Thoracic aorta (tissue), 2 donors: ENCODE data around the gene PEA15. TPM values are rescaled to one million over a fixed set of nuclear protein-coding genes. Genes with fewer than 3 reads are reported as not detected.

Experiments used
- ATAC-seq: fragments of 150-250 bp; one replicate; pipeline ENCODE4 v1.8.0; 2017; ENCODE audit warnings: low read depth; ENCODE audit not compliant: insufficient number of reproducible peaks, low FRiP score
- DNase-seq: peaks from one replicate; pipeline ENCODE4 v3.0.0-alpha.2; 2020; ENCODE audit warnings: low spot score
- H3K27ac ChIP-seq, 2 donors: fragments of 200-600 bp; sonication (generic); 1 replicate in 1 of 2; 2 replicates in 1 of 2; pipeline ENCODE4 v1.5.1; 2016; ENCODE audit warnings: mild to moderate bottlenecking in 2 of 2, moderate library complexity in 2 of 2
- H3K27me3 ChIP-seq: fragments of 200-600 bp; sonication (generic); replicated peaks from 2 replicates; pipeline ENCODE4 v1.6.0; 2016; ENCODE audit warnings: mild to moderate bottlenecking; ENCODE audit not compliant: insufficient read depth
- H3K36me3 ChIP-seq: fragments of 200-600 bp; sonication (generic); one replicate; pipeline ENCODE4 v1.5.1; 2016
- H3K4me1 ChIP-seq, 2 donors: fragments of 200-600 bp; sonication (generic); 1 replicate in 1 of 2; 2 replicates in 1 of 2; pipeline versions ENCODE4 v1.5.1 to v1.6.0; 2016; ENCODE audit warnings: low read depth in 2 of 2, mild to moderate bottlenecking in 1 of 2; ENCODE audit not compliant: control insufficient read depth in 1 of 2
- H3K4me3 ChIP-seq: fragments of 200-600 bp; sonication (generic); 2 replicates; pipeline ENCODE4 v1.5.1; 2016; ENCODE audit warnings: mild to moderate bottlenecking
- H3K9me3 ChIP-seq: fragments of 200-600 bp; sonication (generic); 2 replicates; pipeline ENCODE4 v1.5.1; 2016
- total RNA-seq, 2 donors: library from RNA; depleted of rRNA; stranded (reverse); fragments of >200 nt; gene quantifications; one replicate each; pipeline versions ENCODE4 v1.1.0 to v1.2.3, GENCODE V29; 2016
- TF ChIP-seq, protein P1 (sequence below): fragments of 200-600 bp; sonication (generic); IDR thresholded peaks from one replicate; pipeline ENCODE4 v1.5.1; 2019; ENCODE audit warnings: antibody characterized with exemption

Gene PEA15
- total RNA-seq, 2 donors from 2014 or later = 131 to 194 TPM

DNA sequence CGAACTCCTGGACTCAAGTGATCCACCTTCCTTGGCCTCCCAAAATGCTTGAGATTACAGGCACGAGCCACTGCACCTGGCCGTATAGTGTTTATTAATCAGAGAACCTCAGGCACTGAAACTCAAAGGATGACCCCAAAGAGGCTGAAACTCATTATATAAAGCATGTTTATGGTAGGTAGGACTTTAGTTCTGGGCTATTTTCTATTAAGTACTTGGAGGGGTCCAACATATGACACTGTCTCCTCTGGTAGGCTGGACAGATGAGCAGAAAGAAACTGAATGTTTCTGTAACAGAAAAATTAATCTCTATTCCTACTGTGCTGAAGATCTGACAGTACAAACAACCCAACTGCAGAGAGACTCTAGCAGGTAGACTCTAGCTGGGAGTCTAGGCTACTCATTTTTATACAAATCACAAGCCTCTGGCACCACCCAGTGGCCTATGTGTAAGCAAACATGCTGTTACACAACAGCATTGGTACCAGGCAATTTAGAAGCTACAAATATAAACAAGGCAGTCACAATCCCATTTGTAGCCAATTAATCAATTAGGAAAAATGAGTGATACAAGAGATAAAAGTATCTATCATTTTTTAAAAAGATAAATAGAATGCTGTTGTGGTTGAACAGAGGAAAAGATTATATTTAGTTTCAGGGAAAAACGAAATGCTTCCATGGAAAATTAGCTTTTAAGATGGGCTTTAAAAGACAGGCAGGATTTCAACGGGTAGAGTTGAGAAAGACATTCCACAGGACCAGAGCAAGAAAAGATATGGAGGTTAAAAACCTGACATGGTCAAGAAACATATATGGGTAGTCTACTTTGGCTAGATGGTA lies 46.7 kb downstream of the PEA15 start:
- peaks cover 12 to 45% of the 10 kb centered on the region in 2 donors for H3K4me1 ChIP-seq
- ATAC-seq (peak; percentile 80), DNase-seq (peak; percentile 21)
- no peaks in the 10 kb centered on the region for H3K36me3 ChIP-seq
- no peaks in the 10 kb centered on the region for H3K27me3 ChIP-seq
- H3K4me3 ChIP-seq = no peak overlapping the region
- TF ChIP-seq, protein P1, sequence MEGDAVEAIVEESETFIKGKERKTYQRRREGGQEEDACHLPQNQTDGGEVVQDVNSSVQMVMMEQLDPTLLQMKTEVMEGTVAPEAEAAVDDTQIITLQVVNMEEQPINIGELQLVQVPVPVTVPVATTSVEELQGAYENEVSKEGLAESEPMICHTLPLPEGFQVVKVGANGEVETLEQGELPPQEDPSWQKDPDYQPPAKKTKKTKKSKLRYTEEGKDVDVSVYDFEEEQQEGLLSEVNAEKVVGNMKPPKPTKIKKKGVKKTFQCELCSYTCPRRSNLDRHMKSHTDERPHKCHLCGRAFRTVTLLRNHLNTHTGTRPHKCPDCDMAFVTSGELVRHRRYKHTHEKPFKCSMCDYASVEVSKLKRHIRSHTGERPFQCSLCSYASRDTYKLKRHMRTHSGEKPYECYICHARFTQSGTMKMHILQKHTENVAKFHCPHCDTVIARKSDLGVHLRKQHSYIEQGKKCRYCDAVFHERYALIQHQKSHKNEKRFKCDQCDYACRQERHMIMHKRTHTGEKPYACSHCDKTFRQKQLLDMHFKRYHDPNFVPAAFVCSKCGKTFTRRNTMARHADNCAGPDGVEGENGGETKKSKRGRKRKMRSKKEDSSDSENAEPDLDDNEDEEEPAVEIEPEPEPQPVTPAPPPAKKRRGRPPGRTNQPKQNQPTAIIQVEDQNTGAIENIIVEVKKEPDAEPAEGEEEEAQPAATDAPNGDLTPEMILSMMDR = peak; percentile 62
- H3K9me3 ChIP-seq = no peaks in the 10 kb centered on the region
- peak overlapping the region in 1 of 2 donors; percentile 29 for H3K27ac ChIP-seq

- no peaks in the 10 kb centered on the region for H3K27me3 ChIP-seq
- ATAC-seq = no peak
- TF ChIP-seq, protein P1 = no peak
- DNase-seq = no peak
- no peak overlapping the region for H3K27ac ChIP-seq
- H3K4me1 ChIP-seq = peaks cover 30 to 62% of the 10 kb centered on the region in 2 donors
- no peaks in the 10 kb centered on the region for H3K36me3 ChIP-seq
- no peaks in the 10 kb centered on the region for H3K9me3 ChIP-seq
- no peak overlapping the region for H3K4me3 ChIP-seq
Measured at GRCh38 chr1:160255781-160256300, 50.7 kb downstream of the PEA15 start.

DNA sequence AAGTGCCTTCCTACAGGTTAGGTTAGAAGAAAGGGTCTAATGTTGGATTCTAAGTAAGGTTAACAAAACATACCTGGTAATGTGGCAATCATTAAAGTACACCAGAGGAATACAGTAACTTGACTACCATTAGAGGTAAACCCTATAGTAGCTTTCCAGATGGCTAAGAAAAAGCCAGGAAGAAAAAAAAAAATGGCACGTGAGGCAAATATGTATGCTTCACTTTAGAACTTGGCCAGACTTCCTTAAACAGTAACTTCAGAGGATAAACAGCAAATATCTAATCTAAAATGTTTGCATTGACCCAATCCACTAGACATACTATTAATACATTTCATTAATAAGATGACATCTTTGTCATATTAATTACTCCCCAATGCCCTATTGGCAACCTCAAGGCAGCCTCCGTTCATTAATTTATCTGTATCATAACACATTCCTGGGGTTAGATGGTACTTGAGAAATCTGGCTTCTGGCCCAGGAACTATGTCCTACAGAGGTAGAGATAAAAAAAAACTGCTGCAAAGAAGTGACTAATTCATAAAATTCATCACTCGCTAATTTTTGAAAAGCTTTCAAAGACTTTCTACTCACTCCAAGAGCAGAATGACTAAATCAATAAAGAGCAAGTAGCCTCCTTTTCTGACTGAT lies 51.3 kb downstream of the PEA15 start:
- no peak for ATAC-seq
- H3K27me3 ChIP-seq = no peaks in the 10 kb centered on the region
- TF ChIP-seq, protein P1 = no peak
- H3K4me3 ChIP-seq = no peak overlapping the region
- no peaks in the 10 kb centered on the region for H3K9me3 ChIP-seq
- H3K4me1 ChIP-seq = peaks cover 36 to 62% of the 10 kb centered on the region in 2 donors
- no peaks in the 10 kb centered on the region for H3K36me3 ChIP-seq
- H3K27ac ChIP-seq = no peak overlapping the region
- DNase-seq = no peak

DNA sequence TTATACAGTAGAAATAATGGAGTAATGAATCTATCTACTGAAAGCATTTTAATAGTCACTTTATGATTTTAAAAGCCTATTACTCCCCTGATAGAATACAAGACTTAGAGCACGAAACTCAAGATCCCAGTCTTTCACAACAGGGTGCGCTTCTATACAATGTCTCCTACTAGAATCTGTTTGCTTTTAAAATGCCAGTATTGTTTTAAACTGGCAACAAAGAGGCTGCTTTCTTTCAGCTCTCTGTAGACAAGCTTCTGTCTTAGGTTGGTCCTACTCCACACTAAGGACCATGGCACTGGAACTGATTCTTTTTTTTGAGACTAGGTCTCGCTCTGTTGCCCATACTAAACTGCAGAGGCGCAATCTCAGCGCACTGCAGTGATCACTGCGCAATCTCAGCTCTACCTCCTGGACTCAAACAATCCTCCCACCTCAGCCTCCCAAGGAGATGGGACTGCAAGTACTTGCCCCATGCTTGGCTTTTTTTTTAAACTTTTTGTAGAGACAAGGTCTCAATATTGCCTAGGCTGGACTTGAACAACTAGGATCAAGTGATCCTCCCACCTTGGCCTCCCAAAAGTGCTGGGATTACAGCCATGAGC lies 52.3 kb downstream of the PEA15 start:
- no peak for ATAC-seq
- Histone ChIP-seq H3K27ac (no peak overlapping the region), H3K4me3 (no peak overlapping the region), H3K9me3 (no peaks in the 10 kb centered on the region), H3K4me1 (peaks cover 36 to 59% of the 10 kb centered on the region in 2 donors), H3K36me3 (no peaks in the 10 kb centered on the region), H3K27me3 (no peaks in the 10 kb centered on the region)
- TF ChIP-seq, protein P1 = no peak
- DNase-seq = no peak
